Measurements from ENCODE around the gene SLC22A4. TPM values are rescaled to one million over a fixed set of nuclear protein-coding genes. Genes with fewer than 3 reads are reported as not detected.

The SLC22A4 gene
- total and polyA plus RNA-seq, 2 of the 8 experiments (the other 6 are each of a cell fraction or from before 2014, with no cell fraction given) = 0.45 to 0.60 TPM

- H3K14ac ChIP-seq (ENCODE audit: insufficient read length) = no peak overlapping the region
- H3K4ac ChIP-seq (replicated peaks; ENCODE audit: insufficient read length, low read depth, low read length) = no peak overlapping the region
- no peak overlapping the region for H2BK12ac ChIP-seq (ENCODE audit: low read depth, low read length)
- H4K20me1 ChIP-seq (replicated peaks in 1 of 2; ENCODE audit: control insufficient read depth in 1 of 2, insufficient read depth in 2 of 2, low read length in 2 of 2) = no peaks in the 10 kb centered on the region
- POLR2A ChIA-PET (ENCODE audit: partially characterized antibody) = interaction anchor here (1.4 kb wide), 1 partner anchor 11 kb away, joined by 3 read pairs; no protein-coding TSS in a partner anchor
- H3K23ac ChIP-seq (ENCODE audit: insufficient read length) = no peak overlapping the region
- H2BK15ac ChIP-seq (ENCODE audit: low read length) = no peak overlapping the region
- H3K9me3 ChIP-seq (ENCODE audit: insufficient read depth in 2 of 2, low read depth in 1 of 2, low read length in 1 of 2) = no peaks in the 10 kb centered on the region; a peak in 1 of 4 replicates
- no peak overlapping the region for H2AFZ ChIP-seq (ENCODE audit: low read length)
- H4K5ac ChIP-seq (ENCODE audit: insufficient read length, low read depth, low read length) = no peak overlapping the region
- H3K27ac ChIP-seq (ENCODE audit: low read depth, low read length) = no peak overlapping the region
- H2BK20ac ChIP-seq (ENCODE audit: low read length) = no peak overlapping the region
- no peaks in the 10 kb centered on the region for H3K36me3 ChIP-seq (ENCODE audit: control insufficient read depth in 2 of 4, insufficient read depth in 4 of 4, low read length in 3 of 4)
- no peaks in the 10 kb centered on the region for H3K79me1 ChIP-seq (ENCODE audit: low read depth, low read length)
- no peak overlapping the region for H2BK5ac ChIP-seq (ENCODE audit: low read depth, low read length)
- CTCF ChIA-PET (ENCODE audit: partially characterized antibody) = interaction anchor here (1.1 to 1.5 kb wide), 2 partner anchors 41 to 75 kb away, joined by 4 to 7 read pairs; no protein-coding TSS in a partner anchor
- FAIRE-seq = no peak
- H3K4me1 ChIP-seq (replicated peaks in 1 of 4; ENCODE audit: control insufficient read depth in 3 of 4, insufficient read depth in 4 of 4, low read length in 3 of 4) = 0 out of 7 replicates have a peak, but pooled peaks cover 0 to 2% (median 0%) of the 10 kb centered on the region in 4 experiments
- H4K8ac ChIP-seq (ENCODE audit: extremely low read depth, insufficient read depth, low read length) = no peak overlapping the region
- H2BK120ac ChIP-seq (replicated peaks; ENCODE audit: low read depth, low read length) = no peak overlapping the region
- H3K4me2 ChIP-seq (ENCODE audit: insufficient read depth in 1 of 2, low read depth in 2 of 2, low read length in 2 of 2) = no peak overlapping the region
- no peak overlapping the region for H3K56ac ChIP-seq (replicated peaks; ENCODE audit: insufficient read length, low read depth, low read length)
- no peak overlapping the region for H2AK5ac ChIP-seq (ENCODE audit: low read depth, low read length)
- H4K91ac ChIP-seq (replicated peaks; ENCODE audit: insufficient read length, low read length) = no peak overlapping the region
- no peak overlapping the region for H3K9ac ChIP-seq (replicated peaks in 1 of 4; ENCODE audit: extremely low read depth in 1 of 4, low read depth in 3 of 4, low read length in 3 of 4)
- no peak overlapping the region for H3K4me3 ChIP-seq (ENCODE audit: extremely low read depth in 1 of 4, insufficient read depth in 2 of 4, low read depth in 3 of 4, low read length in 4 of 4)
- H3K23me2 ChIP-seq (ENCODE audit: low read depth, low read length) = no peaks in the 10 kb centered on the region
- WGBS, 2 experiments (ENCODE audit: extremely low coverage in 1 of 2, insufficient coverage in 1 of 2, insufficient read length in 1 of 2, insufficient replicate concordance in 2 of 2, low coverage in 1 of 2, low lambda C conversion rate in 2 of 2, missing lambda C conversion rate in 1 of 2) = 89% methylated on average over 4 of the region's 4 CpGs; no CpG with 5 or more reads in 1 of the 2 experiments
- no peaks in the 10 kb centered on the region; a peak in 1 of 7 replicates for H3K27me3 ChIP-seq (replicated peaks in 1 of 4; ENCODE audit: control insufficient read depth in 3 of 4, extremely low read depth in 1 of 4, insufficient read depth in 3 of 4, low read length in 3 of 4)
- no peak overlapping the region for H3K18ac ChIP-seq (ENCODE audit: extremely low read depth, low read length)
- DNase-seq (ENCODE audit: low read depth in 1 of 2, low spot score in 2 of 2) = no peak
- H3K79me2 ChIP-seq (ENCODE audit: control insufficient read depth in 1 of 2, insufficient read depth in 2 of 2, low read length in 2 of 2) = no peaks in the 10 kb centered on the region
- TF ChIP-seq POLR2A (IDR thresholded peaks at IDR 0.05; ENCODE audit: control extremely low read depth in 1 of 2, low read depth in 2 of 2, low read length in 2 of 2) = no peak
- TF ChIP-seq FOSL1 (IDR thresholded peaks at IDR 0.05; ENCODE audit: insufficient read depth, low read depth, low read length) = no peak
Measured at GRCh38 chr5:132313366-132313765, 19.2 kb downstream of the SLC22A4 start.

Measured in H1 (cell line).